B cell (primary cell): ENCODE results near the gene IL20. TPM values are rescaled to one million over a fixed set of nuclear protein-coding genes. Genes with fewer than 3 reads are reported as not detected.

ENCODE experiments used
- ATAC-seq: fragments of 200-7000 bp; cut with Tn5 transposase; one replicate; pipeline ENCODE4 v1.10.0; 2021; ENCODE audit warnings: low read depth, mild to moderate bottlenecking, moderate number of reproducible peaks, moderate library complexity
- CTCF ChIA-PET: fragments of 350-600 bp; sonication (Branson Sonifier 250); formaldehyde crosslinking; loops from one replicate; lab custom pipeline; 2021; ENCODE audit warnings: antibody characterized with exemption, inconsistent platforms; lab: Charles Lee
- POLR2A ChIA-PET: fragments of 350-600 bp; sonication (Branson Sonifier 250); formaldehyde crosslinking; loops from one replicate; lab custom pipeline; 2021; ENCODE audit warnings: antibody characterized with exemption; lab: Charles Lee
- DNase-seq: peaks from one replicate; pipeline ENCODE4 v3.0.0; 2013
- H2AFZ ChIP-seq: 2 replicates; pipeline ENCODE4 v1.6.1; 2012; ENCODE audit warnings: mild to moderate bottlenecking, low read depth, low read length; ENCODE audit not compliant: insufficient read depth, poor library complexity, severe bottlenecking
- H3K27ac ChIP-seq, 2 donors: 1 replicate in 1 of 2; 2 replicates in 1 of 2; pipeline ENCODE4 v1.5.1; 2012 to 2013; ENCODE audit warnings: low read length in 2 of 2, mild to moderate bottlenecking in 2 of 2, moderate library complexity in 1 of 2
- H3K27me3 ChIP-seq, 4 experiments: fragments of 200-600 bp in 1 of 4; sonication (generic) in 1 of 4; replicated peaks in 1 of 4; 1 replicate in 2 of 4; 2 replicates in 2 of 4; pipeline versions ENCODE4 v1.6.1 to v1.7.0; 2013 to 2016; ENCODE audit warnings: low read length in 3 of 4, mild to moderate bottlenecking in 2 of 4, mixed read lengths in 1 of 4, moderate library complexity in 1 of 4; ENCODE audit not compliant: insufficient read depth in 4 of 4, control insufficient read depth in 3 of 4; ENCODE audit errors: control extremely low read depth in 1 of 4
- H3K36me3 ChIP-seq, 2 experiments: replicated peaks in 1 of 2; 1 replicate in 1 of 2; 2 replicates in 1 of 2; pipeline versions ENCODE4 v1.6.1 to v1.7.1; 2013; ENCODE audit warnings: low read length in 1 of 2; ENCODE audit not compliant: insufficient read depth in 2 of 2, control insufficient read depth in 1 of 2; ENCODE audit errors: control extremely low read depth in 1 of 2, extremely low read depth in 1 of 2
- H3K4me1 ChIP-seq, 2 donors: fragments of 200-600 bp in 1 of 2; sonication (generic) in 1 of 2; 1 replicate in 1 of 2; 2 replicates in 1 of 2; pipeline versions ENCODE4 v1.5.1 to v1.6.1; 2013 to 2017; ENCODE audit warnings: low read length in 2 of 2; ENCODE audit not compliant: control insufficient read depth in 2 of 2, insufficient read depth in 2 of 2
- H3K4me2 ChIP-seq: replicated peaks from 2 replicates; pipeline ENCODE3; 2012; ENCODE audit warnings: mild to moderate bottlenecking, low read depth, low read length; ENCODE audit not compliant: poor library complexity, severe bottlenecking
- H3K4me3 ChIP-seq, 5 experiments: fragments of 200-600 bp in 1 of 5; sonication (generic) in 1 of 5; 1 replicate in 3 of 5; 2 replicates in 2 of 5; pipeline versions ENCODE4 v1.5.1 to v1.7.0; 2011 to 2016; ENCODE audit warnings: low read length in 4 of 5, mild to moderate bottlenecking in 4 of 5, low read depth in 2 of 5, control low read depth in 1 of 5, moderate library complexity in 1 of 5; ENCODE audit not compliant: insufficient read depth in 1 of 5; ENCODE audit errors: control extremely low read depth in 1 of 5, extremely low read depth in 1 of 5
- H3K79me2 ChIP-seq: fragments of 200-600 bp; sonication (generic); one replicate; pipeline ENCODE4 v1.6.0; 2016; ENCODE audit warnings: low read length; ENCODE audit not compliant: control insufficient read depth, insufficient read depth
- H3K9ac ChIP-seq: fragments of 200-600 bp; sonication (generic); 2 replicates; pipeline ENCODE4 v1.6.1; 2017; ENCODE audit warnings: mild to moderate bottlenecking, low read length, moderate library complexity
- H3K9me3 ChIP-seq, 3 donors: one replicate each; pipeline versions ENCODE4 v1.6.1 to v1.7.1; 2013; ENCODE audit warnings: low read length in 2 of 3; ENCODE audit not compliant: control insufficient read depth in 2 of 3, insufficient read depth in 1 of 3; ENCODE audit errors: control extremely low read depth in 1 of 3
- H4K20me1 ChIP-seq: 2 replicates; pipeline ENCODE4 v1.6.0; 2012; ENCODE audit warnings: mild to moderate bottlenecking, low read length; ENCODE audit not compliant: insufficient read depth, control insufficient read depth, poor library complexity, severe bottlenecking
- H3K27ac Mint-ChIP-seq: one replicate; pipeline ENCODE4 v1.8.0; 2021; ENCODE audit warnings: mixed read lengths
- H3K27me3 Mint-ChIP-seq: one replicate; pipeline ENCODE4 v1.8.0; 2021; ENCODE audit warnings: mixed read lengths
- H3K4me1 Mint-ChIP-seq: one replicate; pipeline ENCODE4 v1.8.0; 2021; ENCODE audit warnings: mixed read lengths
- H3K4me3 Mint-ChIP-seq: one replicate; pipeline ENCODE4 v1.8.0; 2021; ENCODE audit warnings: mixed read lengths
- H3K9me3 Mint-ChIP-seq: one replicate; pipeline ENCODE4 v1.8.0; 2022; ENCODE audit warnings: mixed read lengths; ENCODE audit not compliant: insufficient read depth
- EZH2 ChIP-seq: IDR thresholded peaks from 2 replicates; pipeline ENCODE4 v1.6.1; 2012; ENCODE audit warnings: borderline replicate concordance, low read depth, mild to moderate bottlenecking, moderate library complexity, low read length; ENCODE audit not compliant: insufficient read depth, poor library complexity, severe bottlenecking
- WGBS: methylation state at CpG from one replicate; pipeline ENCODE4 v1.1.5; 2013; ENCODE audit warnings: missing lambda C conversion rate; ENCODE audit not compliant: insufficient coverage; 5-methylcytosine and 5-hydroxymethylcytosine counted together
- intact Hi-C: fragments of 100-400 bp; cut with micrococcal nuclease; formaldehyde crosslinking; loops from one replicate; pipeline ENCODE4 v1.10.0; 2022
- polyA plus RNA-seq: library from polyadenylated mRNA; depleted of rRNA; stranded (reverse); fragments of >200 nt; gene quantifications from 2 replicates; pipeline ENCODE4 v1.2.3, GENCODE V29; 2012
- total RNA-seq, 2 donors: library from RNA; stranded (reverse); fragments of 120-200 nt in 1 of 2; gene quantifications; 1 replicate in 1 of 2; 2 replicates in 1 of 2; pipeline versions ENCODE4 v1.2.3 to v1.2.4, GENCODE V29; 2013 to 2022
- TF ChIP-seq, protein P1 (sequence below): fragments of 200-600 bp; IDR thresholded peaks from one replicate; pipeline ENCODE4 v1.8.0; 2022; ENCODE audit warnings: antibody characterized with exemption, mild to moderate bottlenecking

Gene IL20
- total and polyA plus RNA-seq, 2 donors (not counting 1 experiment from before 2014, with no cell fraction given): not detected

DNA sequence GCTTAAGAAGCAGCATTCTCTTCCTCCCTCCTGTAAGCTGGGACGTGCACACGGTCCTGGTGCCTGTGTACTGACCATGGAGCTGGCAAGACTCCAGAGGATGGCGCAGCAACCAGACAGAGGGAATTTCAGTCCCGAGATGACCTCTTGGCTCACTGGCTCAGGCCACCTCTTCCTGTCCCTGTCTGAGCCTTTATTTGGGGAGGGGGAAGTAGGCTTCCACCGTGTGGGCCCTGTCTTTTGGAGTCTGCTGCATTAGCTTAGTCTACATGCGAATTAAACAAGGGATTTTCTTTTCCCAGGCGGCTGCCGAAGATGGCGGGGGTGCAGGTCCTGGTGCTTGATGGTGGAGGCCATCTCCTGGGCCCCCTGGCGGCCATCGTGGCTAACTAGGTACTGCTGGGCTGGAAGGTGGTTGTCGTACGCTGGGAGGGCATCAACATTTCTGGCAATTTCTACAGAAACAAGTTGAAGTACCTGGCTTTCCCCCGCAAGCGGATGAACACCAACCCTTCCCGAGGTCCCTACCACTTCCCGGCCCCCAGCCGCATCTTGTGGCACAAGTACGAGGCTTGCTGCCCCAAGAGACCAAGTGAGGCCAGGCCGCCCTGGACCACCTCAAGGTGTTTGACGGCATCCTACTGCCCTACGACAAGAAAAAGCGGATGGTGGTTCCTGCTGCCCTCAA, 42.0 kb downstream of the IL20 start:
- peak overlapping the region in 1 of 2 donors; percentile 82 for H3K27ac ChIP-seq
- Mint-ChIP-seq H3K27ac (peak overlapping the region; percentile 83), H3K4me1 (peaks cover 86% of the 10 kb centered on the region), H3K9me3 (no peaks in the 10 kb centered on the region), H3K27me3 (no peaks in the 10 kb centered on the region), H3K4me3 (peak overlapping the region; percentile 34)
- peaks cover 69 to 80% of the 10 kb centered on the region in 2 donors for H3K4me1 ChIP-seq
- no peaks in the 10 kb centered on the region for H3K9me3 ChIP-seq
- no peaks in the 10 kb centered on the region for H3K27me3 ChIP-seq
- H3K36me3 ChIP-seq: peaks cover 11 to 94% of the 10 kb centered on the region in 2 experiments
- H3K79me2 ChIP-seq: peaks cover 43% of the 10 kb centered on the region
- no peak for DNase-seq
- no peak overlapping the region for H3K4me3 ChIP-seq
- 95% methylated on average over 21 of the region's 23 CpGs for WGBS
- no peak for ATAC-seq
- ChIA-PET CTCF (interaction anchor here (0.6 to 11.6 kb wide), 12 partner anchors 11 to 188 kb away, joined by 3 to 208 read pairs (median 14); partner anchors contain the start of genes FCMR, IL20 and PIGR), POLR2A (interaction anchor here (3.0 kb wide), 1 partner anchor 12 kb away, joined by 8 read pairs; no protein-coding TSS in a partner anchor)
- peak overlapping the region; percentile 34 for H3K4me2 ChIP-seq
- intact Hi-C loops: no loop called here
- H2AFZ ChIP-seq: no peak overlapping the region
- TF ChIP-seq, protein P1, sequence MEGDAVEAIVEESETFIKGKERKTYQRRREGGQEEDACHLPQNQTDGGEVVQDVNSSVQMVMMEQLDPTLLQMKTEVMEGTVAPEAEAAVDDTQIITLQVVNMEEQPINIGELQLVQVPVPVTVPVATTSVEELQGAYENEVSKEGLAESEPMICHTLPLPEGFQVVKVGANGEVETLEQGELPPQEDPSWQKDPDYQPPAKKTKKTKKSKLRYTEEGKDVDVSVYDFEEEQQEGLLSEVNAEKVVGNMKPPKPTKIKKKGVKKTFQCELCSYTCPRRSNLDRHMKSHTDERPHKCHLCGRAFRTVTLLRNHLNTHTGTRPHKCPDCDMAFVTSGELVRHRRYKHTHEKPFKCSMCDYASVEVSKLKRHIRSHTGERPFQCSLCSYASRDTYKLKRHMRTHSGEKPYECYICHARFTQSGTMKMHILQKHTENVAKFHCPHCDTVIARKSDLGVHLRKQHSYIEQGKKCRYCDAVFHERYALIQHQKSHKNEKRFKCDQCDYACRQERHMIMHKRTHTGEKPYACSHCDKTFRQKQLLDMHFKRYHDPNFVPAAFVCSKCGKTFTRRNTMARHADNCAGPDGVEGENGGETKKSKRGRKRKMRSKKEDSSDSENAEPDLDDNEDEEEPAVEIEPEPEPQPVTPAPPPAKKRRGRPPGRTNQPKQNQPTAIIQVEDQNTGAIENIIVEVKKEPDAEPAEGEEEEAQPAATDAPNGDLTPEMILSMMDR: no peak
- TF ChIP-seq EZH2: no peak
- no peak overlapping the region for H3K9ac ChIP-seq
- H4K20me1 ChIP-seq: peaks cover 97% of the 10 kb centered on the region

DNA sequence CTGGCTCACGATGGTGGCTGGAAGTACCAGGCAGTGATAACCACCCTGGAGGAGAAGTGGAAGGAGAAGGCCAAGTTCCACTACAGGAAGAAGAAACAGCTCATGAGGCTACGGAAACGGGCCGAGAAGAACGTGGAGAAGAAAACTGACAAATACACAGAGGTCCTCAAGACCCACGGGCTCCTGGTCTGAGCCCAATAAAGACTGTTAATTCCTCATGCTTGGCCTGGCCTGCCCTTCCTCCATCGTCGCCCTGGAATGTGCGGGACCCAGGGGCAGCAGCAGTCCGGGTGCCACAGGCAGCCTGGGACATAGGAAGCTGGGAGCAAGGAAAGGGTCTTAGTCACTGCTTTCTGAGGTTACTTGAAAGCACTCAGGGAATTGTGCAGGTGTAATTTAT, 42.6 kb downstream of the IL20 start:
- DNase-seq: no peak
- Histone ChIP-seq H3K27me3 (no peaks in the 10 kb centered on the region), H3K4me3 (no peak overlapping the region), H3K9me3 (no peaks in the 10 kb centered on the region), H3K4me2 (peak overlapping the region; percentile 5), H3K36me3 (peaks cover 14 to 94% of the 10 kb centered on the region in 2 experiments), H3K79me2 (peaks cover 49% of the 10 kb centered on the region), H4K20me1 (peaks cover 97% of the 10 kb centered on the region), H3K27ac (peak overlapping the region in 1 of 2 donors; percentile 82), H3K9ac (no peak overlapping the region), H2AFZ (no peak overlapping the region), H3K4me1 (peaks cover 75 to 86% of the 10 kb centered on the region in 2 donors)
- Mint-ChIP-seq H3K4me3 (peak overlapping the region; percentile 34), H3K27me3 (no peaks in the 10 kb centered on the region), H3K27ac (peak overlapping the region; percentile 83), H3K9me3 (no peaks in the 10 kb centered on the region), H3K4me1 (peaks cover 89% of the 10 kb centered on the region)
- ChIA-PET CTCF (interaction anchor here (0.7 to 11.6 kb wide), 18 partner anchors 11 to 245 kb away, joined by 3 to 208 read pairs (median 5); partner anchors contain the start of genes FCMR, IL20 and PIGR), POLR2A (interaction anchor here (1.1 to 3.0 kb wide), 3 partner anchors 11 to 168 kb away, joined by 3 to 8 read pairs (median 5); no protein-coding TSS in a partner anchor)
- no peak for ATAC-seq
- no peak for TF ChIP-seq EZH2
- TF ChIP-seq, protein P1: no peak
- WGBS: 96% methylated on average over 10 of the region's 10 CpGs
- intact Hi-C loops: no loop called here
